DOHH2 (cell line): ENCODE measurements around the gene CNN2.

Experiments
- H3F3A ChIP-seq: fragments of 200-600 bp; sonication (generic), shearing (Covaris generic); 2 replicates; pipeline ENCODE4 v1.6.0; 2016; ENCODE audit warnings: antibody characterized with exemption, mild to moderate bottlenecking; ENCODE audit not compliant: control insufficient read depth, insufficient read depth
- H3K27ac ChIP-seq: fragments of 200-600 bp; sonication (generic); 2 replicates; pipeline ENCODE4 v1.5.1; 2014; ENCODE audit warnings: low read depth, mild to moderate bottlenecking, low read length, moderate library complexity
- H3K27me3 ChIP-seq: fragments of 200-600 bp; sonication (generic); 2 replicates; pipeline ENCODE4 v1.6.1; 2014; ENCODE audit warnings: mild to moderate bottlenecking, low read length, mixed read lengths; ENCODE audit not compliant: control insufficient read depth
- H3K36me3 ChIP-seq: fragments of 200-600 bp; sonication (generic); 2 replicates; pipeline ENCODE4 v1.6.1; 2014; ENCODE audit warnings: mild to moderate bottlenecking, low read length, moderate library complexity, mixed read lengths; ENCODE audit not compliant: control insufficient read depth
- H3K4me1 ChIP-seq: fragments of 200-600 bp; sonication (generic); 2 replicates; pipeline ENCODE4 v1.6.1; 2014; ENCODE audit warnings: mild to moderate bottlenecking, low read length, mixed read lengths; ENCODE audit not compliant: control insufficient read depth
- H3K4me2 ChIP-seq: fragments of 200-600 bp; sonication (generic); 2 replicates; pipeline ENCODE4 v1.6.0; 2014; ENCODE audit warnings: mild to moderate bottlenecking, low read length, moderate library complexity
- H3K4me3 ChIP-seq: fragments of 200-600 bp; sonication (generic); 2 replicates; pipeline ENCODE4 v1.5.1; 2014; ENCODE audit warnings: mild to moderate bottlenecking, low read length, mixed read lengths
- H3K79me2 ChIP-seq: fragments of 200-600 bp; sonication (generic); 2 replicates; pipeline ENCODE4 v1.6.1; 2014; ENCODE audit warnings: mild to moderate bottlenecking, low read length, mixed read lengths; ENCODE audit not compliant: control insufficient read depth
- H3K9me2 ChIP-seq: fragments of 200-600 bp; sonication (generic); replicated peaks from 2 replicates; pipeline ENCODE4 v1.6.1; 2014; ENCODE audit warnings: mild to moderate bottlenecking, low read length, mixed read lengths; ENCODE audit not compliant: control insufficient read depth
- H3K9me3 ChIP-seq: fragments of 200-600 bp; sonication (generic); 2 replicates; pipeline ENCODE4 v1.6.1; 2014; ENCODE audit warnings: antibody characterized with exemption, low read length, mixed read lengths; ENCODE audit not compliant: control insufficient read depth, insufficient read depth
- H4K20me1 ChIP-seq: fragments of 200-600 bp; sonication (generic); 2 replicates; pipeline ENCODE4 v1.6.0; 2014; ENCODE audit warnings: low read depth, mild to moderate bottlenecking, antibody characterized with exemption, low read length, moderate library complexity; ENCODE audit not compliant: control insufficient read depth, insufficient read depth
- CTCF ChIP-seq: fragments of 200-600 bp; sonication (generic); IDR thresholded peaks from one replicate; pipeline ENCODE4 v1.5.1; 2014; ENCODE audit warnings: antibody characterized with exemption, mild to moderate bottlenecking, low read depth, low read length; ENCODE audit not compliant: poor library complexity, severe bottlenecking
- EZH2phosphoT487 ChIP-seq: fragments of 200-600 bp; sonication (generic); IDR thresholded peaks from 2 replicates; pipeline ENCODE4 v1.6.1; 2017; ENCODE audit warnings: borderline replicate concordance, mild to moderate bottlenecking, antibody characterized with exemption, low read length, moderate library complexity, mixed read lengths

Gene CNN2

GRCh38 chr19:1055886-1056620 is 29.6 kb downstream of the CNN2 start:
- H3K36me3 ChIP-seq = peaks cover 17% of the 10 kb centered on the region
- H3F3A ChIP-seq = no peaks in the 10 kb centered on the region
- H3K27me3 ChIP-seq = no peaks in the 10 kb centered on the region
- TF ChIP-seq EZH2phosphoT487 (no peak), CTCF (no peak)
- no peak overlapping the region for H3K27ac ChIP-seq
- no peak overlapping the region for H3K4me3 ChIP-seq
- H4K20me1 ChIP-seq = no peaks in the 10 kb centered on the region
- H3K9me3 ChIP-seq = no peaks in the 10 kb centered on the region
- H3K4me2 ChIP-seq = no peak overlapping the region
- H3K4me1 ChIP-seq = peaks cover 10% of the 10 kb centered on the region; the same call in 1 of the 2 replicates
- H3K9me2 ChIP-seq = no peaks in the 10 kb centered on the region
- H3K79me2 ChIP-seq = no peaks in the 10 kb centered on the region

GRCh38 chr19:1057176-1057855 is 30.9 kb downstream of the CNN2 start:
- TF ChIP-seq CTCF (peak; percentile 62), EZH2phosphoT487 (no peak)
- Histone ChIP-seq H3K4me1 (peaks cover 10% of the 10 kb centered on the region; the same call in 1 of the 2 replicates), H3K9me2 (no peaks in the 10 kb centered on the region), H3K79me2 (no peaks in the 10 kb centered on the region), H3K27me3 (no peaks in the 10 kb centered on the region), H3K36me3 (peaks cover 19% of the 10 kb centered on the region), H3F3A (no peaks in the 10 kb centered on the region), H4K20me1 (no peaks in the 10 kb centered on the region), H3K9me3 (no peaks in the 10 kb centered on the region), H3K27ac (no peak overlapping the region), H3K4me3 (no peak overlapping the region), H3K4me2 (no peak overlapping the region)

GRCh38 chr19:1058112-1058511 is 31.7 kb downstream of the CNN2 start:
- Histone ChIP-seq H3K4me3 (no peak overlapping the region), H3K79me2 (no peaks in the 10 kb centered on the region), H3K27ac (no peak overlapping the region), H3K4me1 (peaks cover 10% of the 10 kb centered on the region; the same call in 1 of the 2 replicates), H3K36me3 (peaks cover 21% of the 10 kb centered on the region), H3K9me2 (no peaks in the 10 kb centered on the region), H3K27me3 (no peaks in the 10 kb centered on the region), H3F3A (no peaks in the 10 kb centered on the region), H3K4me2 (no peak overlapping the region), H3K9me3 (no peaks in the 10 kb centered on the region), H4K20me1 (no peaks in the 10 kb centered on the region)
- TF ChIP-seq EZH2phosphoT487 (no peak), CTCF (no peak)
